Stimulated activated CD4-positive, alpha-beta T cell treated with anti-CD3 and anti-CD28 coated beads, Interleukin-1b, Interleukin-23, amount 100 ng/mL, for 1 hour (primary cell): Measurements from ENCODE around the gene TARS3.
"Not testable (repeated sequence)": the region's sequence is repeated elsewhere in the genome, so short reads cannot be mapped to it uniquely, and the experiment has no call there.

Experiments used
- DNase-seq, 2 donors: peaks; one replicate each; pipeline ENCODE4 v3.0.0-alpha.2; 2020; ENCODE audit warnings: low read depth in 2 of 2

TARS3 gene

DNA sequence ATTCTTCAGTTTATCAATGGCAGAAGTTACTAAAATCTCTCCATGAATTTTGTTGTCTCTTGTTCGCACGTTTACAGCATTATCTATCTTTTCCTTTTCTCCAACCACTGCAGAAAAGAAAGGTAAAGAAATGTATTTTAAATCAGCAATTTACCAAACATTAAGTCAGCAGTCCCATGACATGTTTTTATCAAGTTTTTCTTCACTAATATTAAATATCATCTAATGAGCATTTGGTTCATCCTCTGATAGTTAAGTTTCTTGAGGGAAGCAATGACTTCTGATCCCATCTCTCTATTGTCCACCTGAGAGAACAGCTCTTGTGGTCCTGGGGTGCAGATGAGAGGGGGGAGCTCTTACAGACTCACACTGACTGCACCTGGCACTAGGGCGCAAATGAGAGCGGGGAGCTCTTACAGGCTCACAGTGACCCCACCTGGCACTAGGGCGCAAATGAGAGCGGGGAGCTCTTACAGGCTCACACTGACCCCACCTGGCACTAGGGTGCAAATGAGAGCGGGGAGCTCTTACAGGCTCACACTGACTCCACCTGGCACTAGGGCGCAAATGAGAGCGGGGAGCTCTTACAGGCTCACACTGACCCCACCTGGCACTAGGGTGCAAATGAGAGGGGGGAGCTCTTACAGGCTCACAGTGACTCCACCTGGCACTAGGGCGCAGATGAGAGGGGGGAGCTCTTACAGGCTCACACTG is 69.5 kb downstream of the TARS3 start:
- DNase-seq: not testable (repeated sequence)

DNA sequence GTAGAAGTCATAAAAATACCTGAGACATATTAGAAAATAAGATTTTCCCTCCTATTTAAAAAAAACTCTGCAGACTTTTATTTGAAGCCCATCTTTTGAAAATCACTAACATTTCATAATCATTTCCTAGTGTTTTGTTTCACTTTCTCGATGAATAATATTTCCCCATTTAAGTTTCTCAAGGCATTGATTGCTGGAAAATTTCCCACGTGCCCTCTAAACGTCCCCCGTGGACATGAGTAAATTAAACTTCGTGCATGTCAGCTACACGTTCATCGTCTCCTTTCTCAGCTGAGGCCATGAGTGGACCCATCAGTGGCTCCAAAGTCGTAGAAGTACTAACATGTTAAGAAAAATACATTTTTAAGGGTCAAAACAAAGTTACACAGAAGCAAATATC is 70.1 kb downstream of the TARS3 start:
- no peak for DNase-seq

DNA sequence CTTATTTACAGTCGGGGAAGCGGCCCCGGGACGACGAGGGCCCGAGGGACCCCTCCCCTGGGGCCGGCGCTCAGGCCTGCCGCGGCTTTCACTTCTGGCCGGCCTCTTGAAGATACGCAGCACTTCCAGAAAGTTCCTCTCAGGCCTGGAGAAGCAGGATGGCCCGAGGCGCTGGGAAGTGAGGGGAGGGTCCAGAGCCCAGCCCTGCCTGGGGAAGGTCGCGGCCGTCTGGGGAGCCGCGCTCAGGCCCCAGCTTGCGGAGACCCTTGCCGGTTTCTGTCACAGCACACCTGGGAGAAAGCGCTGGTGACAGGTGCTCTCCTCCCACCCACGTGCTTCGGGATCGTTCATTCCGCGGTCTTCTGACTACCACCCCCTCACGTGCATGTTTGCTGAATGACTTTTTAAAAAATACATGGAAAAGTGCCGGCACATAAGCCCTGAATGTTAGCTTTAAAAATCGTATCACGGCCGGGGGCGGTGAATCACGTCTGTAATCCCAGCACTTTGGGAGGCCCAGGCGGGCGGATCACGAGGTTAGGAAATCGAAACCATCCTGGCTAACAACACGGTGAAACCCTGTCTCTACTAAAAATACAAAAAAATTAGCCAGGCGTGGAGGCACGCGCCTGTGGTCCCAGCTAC is 71.4 kb downstream of the TARS3 start:
- no peak for DNase-seq

DNA sequence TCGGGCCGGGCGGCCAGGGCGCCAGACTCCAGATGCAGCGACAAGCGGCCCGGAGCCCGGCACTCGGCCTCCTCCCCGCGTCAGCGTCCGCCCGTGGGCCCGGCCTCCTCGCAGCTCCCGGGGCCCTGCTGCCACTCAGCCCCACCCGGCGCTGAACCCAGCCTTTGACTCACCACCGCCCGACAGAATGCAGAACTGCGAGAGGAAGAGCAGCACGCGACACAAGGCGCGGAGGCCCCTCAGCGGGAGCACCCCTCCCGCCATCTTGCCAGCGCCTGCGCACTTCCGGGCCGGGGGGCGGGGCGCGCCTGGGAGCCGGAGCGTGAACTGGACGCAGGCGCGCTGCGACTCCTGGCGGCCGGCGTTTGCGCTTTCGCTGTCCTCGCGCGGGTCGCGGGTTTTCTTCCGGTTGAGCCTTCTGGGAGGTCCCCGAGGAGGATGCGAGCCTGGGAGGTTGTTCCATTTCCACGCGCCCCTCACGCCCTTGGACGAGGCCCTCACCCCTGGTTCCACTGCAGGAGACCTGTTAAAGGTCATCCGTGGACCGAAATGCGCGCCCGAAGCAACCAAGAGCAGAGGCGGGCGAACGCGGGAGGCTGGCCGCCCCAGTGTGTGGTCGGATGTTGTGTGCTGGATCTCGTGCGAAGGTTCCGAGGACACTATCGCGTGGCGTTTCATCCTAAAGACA is 72.0 kb downstream of the TARS3 start, which contains the start of gene TM2D3:
Gene TM2D3 (minus strand): TSS at position 284 of the 688 bp plus-strand sequence. CDS start 20 bp downstream, at position 264.
- DNase-seq: peak; percentile 91 to 93

DNA sequence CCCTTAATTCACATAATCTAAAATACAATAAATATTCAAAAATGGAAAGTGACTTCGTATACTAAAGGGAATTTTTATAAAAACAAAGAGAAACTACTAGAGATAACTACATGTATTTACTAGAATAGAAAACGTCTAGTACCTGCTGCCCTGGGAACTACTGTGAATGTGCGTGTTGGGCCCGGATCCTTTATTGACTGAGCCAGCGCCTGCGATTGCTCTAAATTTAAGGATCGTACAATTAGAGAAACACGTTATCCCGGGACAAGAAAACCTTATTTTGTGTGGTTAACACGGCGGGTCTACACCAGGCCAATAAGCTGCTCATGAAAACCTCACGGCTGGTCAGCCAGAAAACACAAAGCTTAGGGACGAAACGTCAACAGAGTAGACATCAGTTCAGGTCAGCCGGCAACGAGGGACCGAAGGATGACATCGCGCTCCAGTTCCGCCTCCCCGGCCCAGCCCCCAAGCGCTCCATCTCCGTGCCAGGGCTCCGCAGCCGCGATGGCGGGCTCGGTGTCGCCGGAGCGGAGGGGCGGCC is 72.6 kb downstream of the TARS3 start:
- DNase-seq: no peak

DNA sequence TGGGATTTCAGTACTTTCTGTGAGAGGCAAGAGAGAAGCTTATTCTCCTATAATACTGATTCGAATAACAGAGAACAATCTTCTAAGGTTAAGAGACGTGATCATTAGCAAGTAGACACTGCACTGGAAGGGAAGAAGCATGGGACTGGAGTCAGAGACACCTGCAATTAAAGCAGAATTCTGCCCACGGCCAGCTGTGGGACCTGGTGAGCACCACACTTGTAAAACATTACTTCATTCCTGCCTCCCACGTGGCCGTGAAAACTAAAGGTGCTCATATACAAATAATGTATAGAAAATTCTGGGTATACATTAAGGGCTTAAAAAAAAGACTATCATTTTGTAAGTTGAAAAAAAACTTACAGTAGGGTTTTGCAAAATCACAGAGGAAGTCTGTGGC is 74.1 kb downstream of the TARS3 start:
- DNase-seq: no peak

DNA sequence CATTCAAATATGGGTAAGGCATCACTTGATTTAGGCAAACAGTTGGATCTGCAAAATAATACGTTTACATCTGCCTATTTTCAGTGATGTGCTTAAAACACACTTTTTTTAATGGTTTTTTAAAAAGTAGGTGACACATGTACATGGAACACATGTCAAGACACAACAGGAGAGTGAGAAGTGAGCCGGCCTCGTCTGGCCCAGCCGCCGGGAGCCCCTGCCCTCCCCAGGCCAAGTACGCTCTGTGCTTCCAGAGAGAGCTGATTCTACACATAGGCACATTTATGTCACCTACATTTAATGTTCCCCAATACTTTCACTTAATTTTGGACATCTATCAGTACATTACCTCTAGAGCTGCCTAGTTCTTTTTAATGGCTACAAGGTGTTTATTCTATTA is 75.9 kb downstream of the TARS3 start:
- DNase-seq: no peak

DNA sequence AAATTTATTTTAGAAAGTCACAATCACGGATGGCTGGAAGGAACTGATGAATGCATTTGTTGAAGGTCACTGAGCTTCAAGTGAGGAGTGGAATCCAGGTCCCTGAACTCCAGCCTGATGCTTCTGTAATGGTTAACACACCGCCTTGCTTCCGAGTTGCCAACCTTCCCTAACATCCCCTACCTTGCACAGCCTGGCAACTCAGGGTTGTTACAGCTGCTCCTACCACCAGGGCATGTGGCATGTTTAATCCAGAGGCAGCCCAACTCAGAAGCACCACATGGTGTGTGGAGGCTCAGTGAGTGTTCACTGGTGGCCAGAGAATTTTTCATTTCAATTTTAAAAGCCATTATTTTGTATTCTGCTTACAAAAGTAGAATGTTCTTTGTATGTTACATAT is 77.0 kb downstream of the TARS3 start:
- no peak for DNase-seq

DNA sequence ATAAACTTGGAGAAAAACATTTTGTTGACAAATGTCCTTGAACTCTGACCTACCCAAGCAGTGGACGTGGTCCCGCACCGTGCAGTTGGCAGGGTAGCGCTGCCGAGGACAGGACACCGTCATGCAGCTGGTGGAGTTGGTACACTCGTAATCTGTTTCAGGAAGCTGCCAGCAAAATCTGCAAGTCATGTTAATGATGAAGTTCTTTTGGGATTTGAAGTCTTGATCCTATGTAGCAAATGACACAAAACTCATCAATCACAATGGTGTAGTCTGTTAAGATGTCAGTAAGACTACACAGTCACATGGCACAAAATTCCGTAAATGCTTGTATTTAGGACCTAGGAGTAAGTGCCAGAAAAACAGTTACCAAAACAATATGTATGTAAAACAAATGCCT is 77.6 kb downstream of the TARS3 start:
- no peak for DNase-seq

DNA sequence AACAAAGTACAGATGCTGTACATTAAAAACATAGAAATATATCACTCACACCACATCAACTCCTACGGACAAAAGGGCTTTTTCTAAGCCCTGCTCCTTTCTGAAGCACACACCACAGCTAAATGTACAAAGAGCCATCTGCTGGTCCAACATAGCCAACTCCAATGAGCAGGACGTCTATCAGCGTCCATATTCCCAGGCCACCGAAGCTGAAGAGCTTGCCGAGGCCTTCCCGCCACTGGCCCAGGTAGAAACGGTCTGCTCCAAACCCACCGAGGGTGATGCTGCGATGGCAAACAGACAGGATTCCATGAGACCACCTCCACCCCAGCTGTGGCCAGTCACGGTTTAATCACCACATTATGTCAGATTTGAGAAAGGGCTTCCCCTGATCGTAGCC is 81.9 kb downstream of the TARS3 start:
- no peak for DNase-seq

DNA sequence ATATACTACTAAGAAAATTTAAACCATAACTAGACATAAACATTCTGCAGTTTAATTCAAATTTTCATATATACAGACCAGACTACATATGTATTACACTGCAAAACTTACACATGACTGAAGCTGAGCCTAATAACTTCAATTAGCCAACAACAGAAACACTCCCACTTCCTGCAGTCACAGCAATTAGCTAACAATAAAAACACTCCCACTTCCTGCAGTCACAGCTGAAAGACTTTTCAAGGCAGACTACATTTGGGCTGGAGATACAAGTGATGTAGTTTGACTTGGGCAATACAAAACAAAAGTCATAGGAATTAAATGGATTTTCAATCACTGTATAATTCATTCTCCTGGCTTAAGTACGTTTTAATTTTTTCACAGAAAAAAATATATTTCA is 82.4 kb downstream of the TARS3 start:
- no peak for DNase-seq

DNA sequence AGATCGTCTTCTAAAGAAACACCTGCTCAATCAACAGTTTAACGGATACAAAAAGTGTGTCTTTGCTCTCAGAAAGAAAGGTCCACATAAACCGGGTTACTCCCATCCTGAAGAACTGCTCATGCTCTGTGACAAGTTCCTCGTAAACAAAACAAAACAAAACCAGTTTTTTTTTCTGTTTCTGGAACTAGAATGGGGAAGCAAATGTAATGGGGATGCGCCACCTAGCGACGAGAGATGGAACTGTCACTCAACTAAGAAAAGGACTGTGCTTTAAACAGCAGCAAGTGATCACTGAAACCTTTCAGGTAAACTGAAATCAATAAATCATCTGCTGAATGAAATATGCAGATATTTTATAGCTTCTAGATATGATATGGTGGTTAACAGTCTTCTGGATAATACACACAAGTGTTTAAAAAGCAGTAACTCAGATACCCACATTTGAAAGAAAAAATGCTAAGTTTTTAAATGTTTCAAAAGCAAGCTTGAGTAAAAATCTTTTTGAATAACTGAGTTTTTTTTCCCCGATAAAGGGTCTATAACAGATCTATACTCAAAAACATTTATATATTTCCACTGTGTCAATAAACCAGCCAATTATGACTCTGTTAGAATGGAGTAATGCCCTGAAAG is 83.0 kb downstream of the TARS3 start:
- DNase-seq: peak; percentile 28 to 52

DNA sequence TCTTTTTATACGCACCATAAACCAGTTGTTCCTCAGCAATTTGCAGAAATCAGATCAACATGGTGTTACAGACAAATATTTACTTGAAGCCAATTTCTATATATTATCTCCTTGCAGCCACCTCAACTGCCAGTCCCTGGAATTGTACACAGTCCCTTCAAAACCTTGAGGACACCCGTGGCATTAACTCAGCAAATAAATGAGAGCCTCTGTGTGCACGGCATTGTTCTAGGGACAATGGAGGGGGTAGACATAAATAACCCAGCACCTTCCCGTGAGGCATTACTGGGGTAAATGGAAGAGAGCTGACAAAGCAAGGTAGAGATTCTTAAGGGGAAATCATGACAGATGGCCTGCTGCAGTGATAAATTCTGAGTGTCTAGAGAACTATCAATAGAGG is 84.6 kb downstream of the TARS3 start:
- no peak for DNase-seq

DNA sequence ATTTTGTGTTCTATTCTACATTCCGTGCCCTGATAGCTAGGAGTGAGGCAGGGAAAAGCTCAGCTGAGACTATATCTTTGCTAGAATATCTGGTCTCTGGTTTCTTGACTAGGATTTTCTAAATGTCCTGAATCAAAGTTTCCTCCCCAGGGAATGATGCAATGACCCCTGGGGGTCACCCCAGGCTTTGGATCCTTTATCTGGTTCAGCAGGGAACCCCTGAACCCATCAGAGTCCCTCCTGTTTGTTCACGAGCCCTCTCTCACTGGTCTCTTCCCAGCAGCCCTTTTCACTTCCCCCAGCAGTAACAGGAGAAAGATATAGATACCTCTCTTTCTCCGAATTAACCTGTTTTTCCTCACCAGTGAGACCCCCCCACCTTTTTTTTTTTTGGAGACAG is 86.4 kb downstream of the TARS3 start:
- no peak for DNase-seq

DNA sequence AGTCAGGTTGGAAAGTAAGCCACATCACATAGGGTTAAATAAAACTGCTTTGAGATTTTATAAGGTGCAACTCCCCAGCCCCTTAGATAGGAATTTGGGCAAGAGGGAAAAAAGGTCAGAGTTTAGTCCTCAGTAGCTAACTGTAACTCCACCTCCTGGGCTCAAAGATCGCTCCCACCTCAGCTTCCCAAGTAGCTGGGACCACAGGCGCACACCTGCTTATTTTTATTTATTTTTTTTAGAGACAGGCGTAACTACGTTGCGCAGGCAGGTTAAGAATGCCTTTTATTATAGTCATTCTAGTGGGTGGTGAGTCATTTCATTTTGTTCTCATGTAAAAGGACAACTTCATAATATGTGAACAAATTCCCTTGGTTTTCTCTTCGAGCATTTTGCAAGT is 86.8 kb downstream of the TARS3 start:
- no peak for DNase-seq

DNA sequence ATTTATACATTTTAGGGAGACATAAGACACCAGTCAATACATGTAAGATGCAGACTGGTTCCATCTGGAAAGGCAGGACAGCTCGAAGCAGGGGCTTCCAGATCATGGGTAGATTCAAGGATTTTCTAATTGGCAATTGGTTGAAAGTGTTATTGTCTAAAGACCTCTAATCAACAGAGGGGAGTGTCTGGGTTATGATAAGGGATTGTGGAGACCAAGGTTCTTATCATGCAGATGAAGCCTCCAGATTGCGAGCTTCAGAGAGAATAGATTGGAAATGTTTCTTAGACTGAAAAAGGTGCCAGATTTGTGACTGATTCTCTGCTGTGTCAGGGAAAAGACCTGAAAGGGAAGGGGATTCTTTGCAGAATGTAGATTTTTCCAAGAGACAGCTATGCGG is 87.2 kb downstream of the TARS3 start:
- no peak for DNase-seq

DNA sequence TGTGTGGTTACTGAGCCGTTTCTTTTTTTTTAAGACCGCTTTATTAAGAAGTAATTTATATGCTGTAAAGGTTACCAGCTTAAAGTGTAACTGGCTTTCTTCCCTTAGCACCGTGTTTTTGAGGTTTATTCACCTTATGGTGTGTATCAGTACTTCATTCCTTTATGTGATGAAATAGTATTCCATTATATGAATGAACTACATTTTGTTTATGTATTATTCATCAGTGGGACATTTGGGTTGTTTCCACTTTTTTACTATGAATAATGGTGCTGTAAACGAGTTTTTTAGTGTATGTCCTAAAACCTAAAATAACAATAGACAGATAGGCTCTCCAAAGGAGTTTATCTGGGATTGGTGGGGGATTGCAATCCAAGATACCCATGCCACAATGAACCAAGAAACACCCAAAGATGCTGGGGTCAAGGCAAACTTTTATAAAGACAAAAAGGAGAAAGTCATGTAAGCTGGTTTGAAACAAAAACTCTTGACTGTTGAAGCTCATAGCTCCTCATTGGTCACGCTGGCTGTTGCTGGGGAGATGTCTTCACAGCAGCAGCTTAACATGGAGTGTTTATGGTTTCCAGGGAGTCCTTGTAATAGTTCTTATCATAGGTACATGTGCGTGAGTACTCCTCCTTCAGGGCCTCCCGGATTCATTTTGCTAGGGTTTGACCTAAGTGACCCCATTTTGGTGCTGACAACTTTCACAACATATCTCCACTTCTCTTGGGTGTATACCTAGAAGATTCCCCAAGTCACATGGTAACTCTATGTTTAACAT is 88.1 kb downstream of the TARS3 start:
- DNase-seq: no peak

DNA sequence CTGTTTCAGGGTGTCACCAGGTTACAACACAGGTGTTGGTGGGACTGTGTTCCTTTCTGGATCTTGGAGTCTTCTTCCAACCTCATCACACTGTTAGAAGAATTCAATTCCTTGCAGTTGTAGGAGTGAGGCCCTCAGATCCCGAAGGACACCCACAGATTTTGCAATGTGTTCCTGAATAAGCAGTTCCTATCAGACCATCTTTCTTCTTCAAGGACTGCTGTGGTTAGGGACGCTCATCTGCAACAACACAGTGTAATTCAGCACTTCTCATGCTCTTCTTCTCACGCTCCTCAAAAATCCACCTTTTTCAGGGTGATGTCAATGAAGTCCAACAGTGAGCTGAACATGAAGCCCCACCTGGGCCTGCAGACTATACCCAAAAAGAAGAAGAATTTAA is 90.9 kb downstream of the TARS3 start:
- no peak for DNase-seq

DNA sequence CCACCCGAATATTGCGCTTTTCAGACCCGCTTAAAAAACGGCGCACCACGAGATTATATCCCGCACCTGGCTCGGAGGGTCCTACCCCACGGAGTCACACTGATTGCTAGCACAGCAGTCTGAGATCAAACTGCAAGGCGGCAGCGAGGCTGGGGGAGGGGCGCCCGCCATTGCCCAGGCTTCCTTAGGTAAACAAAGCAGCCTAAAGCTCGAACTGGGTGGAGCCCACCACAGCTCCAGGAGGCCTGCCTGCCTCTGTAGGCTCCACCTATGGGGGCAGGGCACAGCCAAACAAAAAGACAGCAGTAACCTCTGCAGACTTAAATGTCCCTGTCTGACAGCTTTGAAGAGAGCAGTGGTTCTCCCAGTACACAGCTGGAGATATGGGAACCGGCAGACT is 97.5 kb downstream of the TARS3 start:
- not testable (repeated sequence) for DNase-seq

DNA sequence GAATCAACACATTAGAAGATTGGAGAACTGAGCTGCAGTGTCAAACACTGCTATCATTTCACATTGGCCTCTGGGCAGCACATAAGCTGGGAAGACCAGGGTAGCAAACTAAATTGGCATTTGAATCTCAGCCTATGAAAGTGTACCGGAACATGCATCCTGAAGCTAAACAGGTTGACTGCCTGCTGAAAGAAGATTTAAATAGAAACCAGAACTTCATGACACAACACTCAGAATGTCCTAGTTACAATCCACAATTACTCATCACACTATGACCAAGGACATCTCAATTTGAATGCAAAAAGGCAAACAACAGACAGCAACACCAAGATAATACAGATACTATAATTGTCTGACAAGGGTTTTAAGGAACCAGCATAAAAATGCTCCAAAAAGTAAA is 98.3 kb downstream of the TARS3 start:
- no peak for DNase-seq

DNA sequence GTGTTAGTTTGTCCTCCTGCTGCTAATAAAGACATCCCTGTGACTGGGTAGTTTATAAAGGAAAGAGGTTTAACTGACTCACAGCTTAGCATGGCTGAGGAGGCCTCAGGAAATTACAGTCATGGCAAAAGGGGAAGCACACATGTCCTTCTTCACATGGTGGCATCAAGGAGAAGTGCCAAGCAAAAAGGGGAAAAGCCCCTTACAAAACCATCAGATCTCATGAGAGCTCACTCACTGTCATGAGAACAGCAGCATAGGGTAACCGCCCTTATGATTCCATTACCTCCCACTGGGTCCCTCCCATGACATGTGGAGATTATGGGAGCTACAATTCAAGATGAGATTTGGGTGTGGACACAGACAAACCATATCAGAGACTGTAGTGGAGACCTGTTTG is 99.1 kb downstream of the TARS3 start:
- no peak for DNase-seq
